Adrenal gland (tissue), 12 donors: ENCODE data around the gene RSPH4A. TPM values are rescaled to one million over a fixed set of nuclear protein-coding genes. Genes with fewer than 3 reads are reported as not detected.
A peak's percentile ranks its signal among the peaks of the same experiment; 100 is the strongest.

Experiments
- DNase-seq, 7 donors: peaks; one replicate each; pipeline ENCODE4 v3.0.0-alpha.2; 2019 to 2020
- H3K27ac ChIP-seq, 5 donors: fragments of 200-600 bp; sonication (generic) in 4 of 5; 1 replicate in 3 of 5; 2 replicates in 2 of 5; pipeline versions ENCODE4 v1.5.1 to v1.8.0; 2016 to 2020; ENCODE audit warnings: mild to moderate bottlenecking in 1 of 5
- H3K27me3 ChIP-seq: fragments of 200-600 bp; 2 replicates; pipeline ENCODE4 v1.8.0; 2021
- H3K36me3 ChIP-seq, 2 donors: fragments of 200-600 bp; replicated peaks in 1 of 2; 1 replicate in 1 of 2; 2 replicates in 1 of 2; pipeline versions ENCODE4 v1.5.1 to v1.8.0; 2018 to 2022
- H3K4me1 ChIP-seq, 2 donors: fragments of 200-600 bp; replicated peaks in 1 of 2; 1 replicate in 1 of 2; 2 replicates in 1 of 2; pipeline versions ENCODE4 v1.5.1 to v1.8.0; 2018 to 2021
- H3K4me3 ChIP-seq, 4 donors: fragments of 200-600 bp; sonication (generic) in 3 of 4; one replicate each; pipeline ENCODE4 v1.5.1; 2016 to 2018
- H3K9me3 ChIP-seq, 3 donors: fragments of 200-600 bp; sonication (generic) in 1 of 3; replicated peaks in 1 of 3; 1 replicate in 2 of 3; 2 replicates in 1 of 3; pipeline versions ENCODE4 v1.5.1 to v1.8.0; 2016 to 2021
- CTCF ChIP-seq, 6 experiments: fragments of 450-650 bp in 4 of 6; fragments of 200-600 bp in 2 of 6; sonication (generic) in 1 of 6; IDR thresholded peaks; 1 replicate in 5 of 6; 2 replicates in 1 of 6; pipeline versions ENCODE4 v1.5.1 to v1.8.0; 2016 to 2021; ENCODE audit warnings: antibody characterized with exemption in 6 of 6, mild to moderate bottlenecking in 2 of 6, moderate library complexity in 1 of 6
- POLR2A ChIP-seq, 2 donors: fragments of 450-650 bp; IDR thresholded peaks; one replicate each; pipeline ENCODE4 v1.6.1; 2017; ENCODE audit warnings: antibody characterized with exemption in 2 of 2, mild to moderate bottlenecking in 2 of 2, moderate library complexity in 1 of 2
- WGBS, 4 donors: extraction: QIAGEN DNeasy Blood & Tissue Kit in 2 of 4; methylation state at CpG; one replicate each; pipeline versions ENCODE4 v1.1.5 to v1.1.7; 2013 to 2017; 5-methylcytosine and 5-hydroxymethylcytosine counted together
- intact Hi-C, 2 donors: fragments of 100-400 bp; cut with DNase I; formaldehyde crosslinking; loops; one replicate each; pipeline versions ENCODE4 v1.14.1 to v1.15.0; 2022 to 2023
- polyA plus RNA-seq, 3 donors: library from polyadenylated mRNA; stranded (reverse); fragments of 200-250 nt in 2 of 3; fragments of 350-450 nt in 1 of 3; fragmentation: Illumina TruSeq in 1 of 3; extraction: RNeasy Lipid Tissue Mini Kit (QIAGEN cat#74804) in 1 of 3; gene quantifications; one replicate each; pipeline ENCODE4 v1.2.3, GENCODE V29; 2013 to 2014
- total RNA-seq, 9 donors: library from RNA; depleted of rRNA in 4 of 9; stranded (reverse); fragments of >200 nt in 4 of 9; fragments of 120-200 nt in 1 of 9; fragmentation: NEBNext Ultra II Directional in 1 of 9; extraction: Animal tissue kit (Norgen Biotek cat#: 25700) in 1 of 9; gene quantifications; one replicate each; pipeline versions ENCODE4 v1.1.0 to v1.2.4, GENCODE V29; 2013 to 2023
- donor health status: healthy with polysubstance abuse.
- donor health status: Bipolar disorder and iron deficiency.
- donor health status: DM: yes; HTN: yes; CAD: no.
- donor health status: DM: no; HTN: no; CAD: no.
- donor health status: DM: no; HTN: no; CAD: no.
- donor health status: DM: yes; HTN: yes; CAD: no.

RSPH4A gene
- total and polyA plus RNA-seq, 12 donors: 0.14 to 1.5 (median 0.58) TPM; not detected in 2

- TF ChIP-seq CTCF (IDR thresholded peaks at IDR 0.05) (no peak), POLR2A (IDR thresholded peaks at IDR 0.05) (no peak)
- WGBS, 4 donors: 55 to 62% (median 61%) methylated on average over 5 of the region's 5 CpGs
- Histone ChIP-seq H3K27ac (no peak overlapping the region), H3K36me3 (no peaks in the 10 kb centered on the region), H3K27me3 (no peaks in the 10 kb centered on the region), H3K4me1 (no peaks in the 10 kb centered on the region), H3K4me3 (no peak overlapping the region), H3K9me3 (no peaks in the 10 kb centered on the region)
- DNase-seq: peak in 1 of 7 donors; percentile 11
- intact Hi-C loops: no loop called here
These were observed 13.3 kb downstream of the RSPH4A start for GRCh38 chr6:116629563-116629981.

- H3K4me3 ChIP-seq: no peak overlapping the region
- H3K27me3 ChIP-seq: no peaks in the 10 kb centered on the region
- H3K4me1 ChIP-seq: no peaks in the 10 kb centered on the region
- no peak overlapping the region for H3K27ac ChIP-seq
- 66 to 80% (median 70%) methylated on average over 5 of the region's 5 CpGs for WGBS, 4 donors
- intact Hi-C loops: no loop called here
- TF ChIP-seq POLR2A (IDR thresholded peaks at IDR 0.05): no peak
- TF ChIP-seq CTCF (IDR thresholded peaks at IDR 0.05): no peak
- H3K36me3 ChIP-seq: no peaks in the 10 kb centered on the region
- H3K9me3 ChIP-seq: no peaks in the 10 kb centered on the region
- DNase-seq: peak in 1 of 7 donors; percentile 14
These were observed 15.2 kb downstream of the RSPH4A start for GRCh38 chr6:116631379-116631990.

GRCh38 chr6:116633685-116634084, 17.4 kb downstream of the RSPH4A start:
- H3K27ac ChIP-seq: no peak overlapping the region
- H3K4me1 ChIP-seq: no peaks in the 10 kb centered on the region
- no peak for DNase-seq
- TF ChIP-seq POLR2A (IDR thresholded peaks at IDR 0.05) (no peak), CTCF (IDR thresholded peaks at IDR 0.05) (no peak)
- peaks cover 3 to 4% of the 10 kb centered on the region in 2 donors for H3K36me3 ChIP-seq
- no peaks in the 10 kb centered on the region for H3K9me3 ChIP-seq
- H3K4me3 ChIP-seq: no peak overlapping the region
- 86 to 95% (median 91%) methylated on average over 2 of the region's 2 CpGs for WGBS, 4 donors
- intact Hi-C loops: no loop called here
- no peaks in the 10 kb centered on the region for H3K27me3 ChIP-seq

- WGBS, 4 donors: 33 to 52% (median 50%) methylated on average over 5 of the region's 5 CpGs
- DNase-seq: no peak
- no peaks in the 10 kb centered on the region for H3K9me3 ChIP-seq
These were observed 31.9 kb downstream of the RSPH4A start for GRCh38 chr6:116648156-116648555.

More at GRCh38 chr6:116648156-116648555, 31.9 kb downstream of the RSPH4A start:
- intact Hi-C loops: no loop called here
- no peak for TF ChIP-seq CTCF (IDR thresholded peaks at IDR 0.05)
- TF ChIP-seq POLR2A (IDR thresholded peaks at IDR 0.05): no peak
- no peak overlapping the region for H3K4me3 ChIP-seq
- H3K27ac ChIP-seq: no peak overlapping the region
- H3K27me3 ChIP-seq: no peaks in the 10 kb centered on the region
- H3K4me1 ChIP-seq: no peaks in the 10 kb centered on the region
- H3K36me3 ChIP-seq: peaks cover 0 to 18% of the 10 kb centered on the region in 2 donors
